GM12891 (cell line): ENCODE measurements around the gene LMBRD1.
A peak's percentile ranks its signal among the peaks of the same experiment; 100 is the strongest.

Experiments
- PAX5 ChIP-seq: IDR thresholded peaks from 2 replicates; pipeline ENCODE4 v1.6.1; 2011; ENCODE audit warnings: low read length, moderate library complexity, mild to moderate bottlenecking; ENCODE audit not compliant: insufficient read depth, severe bottlenecking
- POLR2A ChIP-seq: IDR thresholded peaks from 2 replicates; pipeline ENCODE4 v1.6.1; 2011; ENCODE audit warnings: low read depth, low read length, control low read depth
- POLR2AphosphoS5 ChIP-seq: IDR thresholded peaks from 2 replicates; pipeline ENCODE4 v1.6.1; 2011; ENCODE audit warnings: low read depth, low read length, control low read depth
- SPI1 ChIP-seq: IDR thresholded peaks from 2 replicates; pipeline ENCODE4 v1.6.1; 2011; ENCODE audit warnings: low read depth, low read length, control low read depth
- TAF1 ChIP-seq: IDR thresholded peaks from 2 replicates; pipeline ENCODE4 v1.6.1; 2011; ENCODE audit warnings: low read depth, low read length, control low read depth

GRCh38 chr6:69813508-69813907 lies 16.7 kb upstream of the LMBRD1 start:
- TF ChIP-seq POLR2A = no peak
- TF ChIP-seq PAX5 = no peak
- TF ChIP-seq TAF1 = no peak
- no peak for TF ChIP-seq POLR2AphosphoS5
- TF ChIP-seq SPI1 = peak; percentile 55
